Measurements from ENCODE around the gene GNS.

The GNS gene

DNA sequence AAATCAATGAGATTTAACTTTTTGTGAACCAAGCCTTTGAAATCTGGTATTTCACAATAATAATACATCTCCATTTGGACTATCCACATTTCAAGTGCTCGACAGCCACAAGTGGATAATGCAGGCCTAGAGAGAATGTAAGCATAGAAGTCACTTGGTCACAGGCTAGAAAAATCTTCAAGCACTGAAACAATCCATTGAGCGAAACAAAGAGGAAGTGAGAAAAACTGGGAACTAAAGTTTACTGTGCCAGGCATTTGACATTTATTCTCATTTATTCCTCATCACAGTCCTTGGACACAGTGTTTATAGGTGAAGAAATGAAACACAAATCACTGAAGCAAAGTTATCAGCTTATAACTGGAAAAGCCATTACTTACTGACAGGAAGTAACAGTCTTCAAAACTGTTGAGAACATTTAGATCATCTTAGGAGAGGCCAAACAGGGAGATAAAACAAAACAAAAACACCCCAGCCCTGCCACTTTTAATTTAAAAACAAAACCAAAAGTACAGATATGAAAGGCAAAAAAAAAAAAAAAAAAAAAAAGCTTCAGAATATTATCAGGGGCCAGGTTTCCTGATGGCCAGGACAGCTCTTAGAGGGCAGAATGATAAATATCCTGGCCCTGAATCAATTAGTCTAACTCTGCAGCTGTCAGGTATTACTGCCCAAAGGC lies 29.2 kb downstream of the GNS start:
- FAIRE-seq (peak; percentile 46), DNase-seq (ENCODE audit: insufficient read length) (no peak)
- no peak for TF ChIP-seq TAF1 (IDR thresholded peaks at IDR 0.05; ENCODE audit: borderline replicate concordance, low read depth, low read length)
- TF ChIP-seq POLR2A (IDR thresholded peaks at IDR 0.05; ENCODE audit: low read depth, low read length) = no peak
- no peak for TF ChIP-seq POLR2AphosphoS5 (IDR thresholded peaks at IDR 0.05; ENCODE audit: low read depth, low read length)

DNA sequence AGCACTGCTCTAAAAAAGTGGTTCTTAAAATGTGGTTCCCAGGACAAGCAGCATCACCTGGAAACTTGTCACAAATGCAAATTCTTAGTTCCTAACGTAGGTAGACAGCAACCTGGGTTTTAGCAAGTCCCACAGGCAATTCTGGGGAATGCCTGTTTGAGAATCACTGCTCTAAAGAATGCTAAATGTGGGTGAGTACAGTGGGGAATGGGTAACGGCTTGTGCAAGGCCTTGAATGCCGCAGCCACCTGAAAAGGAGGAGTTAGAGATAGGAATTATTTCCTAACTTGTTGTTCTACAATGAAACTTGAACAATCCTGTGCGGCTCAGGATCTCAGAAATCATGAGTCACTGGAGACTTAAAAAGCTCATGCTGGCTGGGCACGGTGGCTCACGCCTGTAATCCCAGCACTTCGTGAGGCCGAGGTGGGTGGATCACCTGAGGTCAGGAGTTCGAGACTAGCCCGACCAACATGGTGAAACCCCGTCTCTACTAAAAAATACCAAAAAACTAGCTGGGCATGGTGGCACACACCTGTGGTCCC lies 34.9 kb downstream of the GNS start:
- no peak for TF ChIP-seq POLR2AphosphoS5 (IDR thresholded peaks at IDR 0.05; ENCODE audit: low read depth, low read length)
- no peak for TF ChIP-seq POLR2A (IDR thresholded peaks at IDR 0.05; ENCODE audit: low read depth, low read length)
- TF ChIP-seq TAF1 (IDR thresholded peaks at IDR 0.05; ENCODE audit: borderline replicate concordance, low read depth, low read length) = no peak
- FAIRE-seq (no peak), DNase-seq (ENCODE audit: insufficient read length) (no peak)

DNA sequence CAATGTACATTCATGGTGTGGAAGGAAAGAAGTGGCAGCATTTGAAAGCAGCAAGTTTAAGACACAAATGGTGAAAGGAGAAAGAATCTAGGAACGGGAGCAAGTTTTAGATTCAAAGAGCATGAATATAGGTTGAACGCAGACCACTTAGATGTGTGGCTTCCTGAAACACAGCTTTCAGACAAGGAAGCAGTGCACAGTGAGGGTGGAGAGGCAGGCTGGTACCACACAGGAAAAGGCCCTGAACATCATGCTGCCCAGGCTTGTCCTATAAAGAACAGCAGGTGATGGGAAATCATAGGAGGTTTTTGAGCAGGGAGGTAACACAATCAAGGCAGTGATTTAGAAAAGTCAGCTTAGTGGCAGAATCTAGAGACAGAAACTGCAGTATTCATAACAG lies 35.6 kb downstream of the GNS start:
- DNase-seq (ENCODE audit: insufficient read length) = no peak

DNA sequence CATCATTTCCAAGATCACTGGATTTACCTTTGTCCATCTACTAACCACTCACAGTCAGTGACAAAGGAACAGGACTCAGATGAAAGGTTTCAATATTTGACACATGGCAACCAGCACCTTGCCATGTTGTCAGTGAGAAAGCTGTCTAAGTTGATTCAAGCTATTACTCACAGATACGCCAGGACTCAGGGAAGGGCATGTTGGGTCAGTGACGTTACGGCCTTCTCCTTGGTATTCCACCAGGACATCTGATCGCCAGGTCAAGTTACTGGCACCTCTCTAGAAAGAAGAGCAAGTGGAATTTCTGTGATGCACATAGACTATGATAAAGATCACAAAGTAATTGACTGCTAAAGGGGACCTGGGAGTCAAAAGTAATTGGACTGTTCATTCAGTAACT lies 36.4 kb downstream of the GNS start:
- FAIRE-seq = no peak
- no peak for DNase-seq (ENCODE audit: insufficient read length)
- TF ChIP-seq TAF1 (IDR thresholded peaks at IDR 0.05; ENCODE audit: borderline replicate concordance, low read depth, low read length) (no peak), POLR2AphosphoS5 (IDR thresholded peaks at IDR 0.05; ENCODE audit: low read depth, low read length) (no peak), POLR2A (IDR thresholded peaks at IDR 0.05; ENCODE audit: low read depth, low read length) (no peak)

More for the DNA sequence above, 35.6 kb downstream of the GNS start:
- no peak for TF ChIP-seq POLR2A (IDR thresholded peaks at IDR 0.05; ENCODE audit: low read depth, low read length)
- TF ChIP-seq POLR2AphosphoS5 (IDR thresholded peaks at IDR 0.05; ENCODE audit: low read depth, low read length) = no peak
- no peak for TF ChIP-seq TAF1 (IDR thresholded peaks at IDR 0.05; ENCODE audit: borderline replicate concordance, low read depth, low read length)
- no peak for FAIRE-seq

DNA sequence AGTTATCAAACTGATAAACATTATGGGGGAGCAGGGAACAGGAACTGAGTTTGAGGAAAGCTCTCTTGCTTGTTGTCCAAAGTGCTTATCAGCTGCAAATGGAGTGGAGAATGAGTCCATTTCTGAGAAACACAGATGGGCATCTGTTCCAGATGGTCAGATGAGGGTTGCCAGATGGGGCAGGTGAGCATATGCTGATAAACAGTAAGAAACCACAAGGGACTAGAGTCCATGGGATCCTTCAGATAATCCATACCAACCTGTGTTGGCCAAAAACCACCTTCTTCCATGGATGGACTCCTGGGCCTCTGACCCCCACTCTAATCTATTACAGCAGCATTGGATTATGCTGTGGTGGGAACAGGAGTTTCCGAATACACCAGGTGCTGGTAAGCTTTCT lies 38.3 kb downstream of the GNS start:
- no peak for TF ChIP-seq POLR2AphosphoS5 (IDR thresholded peaks at IDR 0.05; ENCODE audit: low read depth, low read length)
- no peak for TF ChIP-seq TAF1 (IDR thresholded peaks at IDR 0.05; ENCODE audit: borderline replicate concordance, low read depth, low read length)
- no peak for TF ChIP-seq POLR2A (IDR thresholded peaks at IDR 0.05; ENCODE audit: low read depth, low read length)
- FAIRE-seq = no peak
- no peak for DNase-seq (ENCODE audit: insufficient read length)

DNA sequence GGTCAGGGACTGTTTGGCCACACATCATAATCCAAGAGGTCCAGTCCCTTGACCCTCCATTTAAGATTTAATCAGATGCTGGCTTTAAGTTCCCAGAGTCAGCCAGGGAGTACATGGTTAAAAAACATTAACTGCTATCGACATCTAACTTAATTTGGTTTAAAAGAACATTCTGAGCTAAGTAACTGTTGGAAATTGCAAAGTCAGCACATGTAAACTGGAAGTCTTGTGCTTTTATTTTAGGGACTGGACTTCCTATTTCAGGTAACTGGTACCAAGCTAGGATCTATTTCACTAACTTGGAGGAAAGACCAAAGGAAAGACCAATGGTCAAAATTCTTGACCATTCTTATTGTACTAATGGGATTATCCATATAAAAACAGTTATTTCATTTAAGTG lies 40.6 kb downstream of the GNS start:
- FAIRE-seq = no peak
- no peak for DNase-seq (ENCODE audit: insufficient read length)
- TF ChIP-seq TAF1 (IDR thresholded peaks at IDR 0.05; ENCODE audit: borderline replicate concordance, low read depth, low read length) (no peak), POLR2A (IDR thresholded peaks at IDR 0.05; ENCODE audit: low read depth, low read length) (no peak), POLR2AphosphoS5 (IDR thresholded peaks at IDR 0.05; ENCODE audit: low read depth, low read length) (no peak)

DNA sequence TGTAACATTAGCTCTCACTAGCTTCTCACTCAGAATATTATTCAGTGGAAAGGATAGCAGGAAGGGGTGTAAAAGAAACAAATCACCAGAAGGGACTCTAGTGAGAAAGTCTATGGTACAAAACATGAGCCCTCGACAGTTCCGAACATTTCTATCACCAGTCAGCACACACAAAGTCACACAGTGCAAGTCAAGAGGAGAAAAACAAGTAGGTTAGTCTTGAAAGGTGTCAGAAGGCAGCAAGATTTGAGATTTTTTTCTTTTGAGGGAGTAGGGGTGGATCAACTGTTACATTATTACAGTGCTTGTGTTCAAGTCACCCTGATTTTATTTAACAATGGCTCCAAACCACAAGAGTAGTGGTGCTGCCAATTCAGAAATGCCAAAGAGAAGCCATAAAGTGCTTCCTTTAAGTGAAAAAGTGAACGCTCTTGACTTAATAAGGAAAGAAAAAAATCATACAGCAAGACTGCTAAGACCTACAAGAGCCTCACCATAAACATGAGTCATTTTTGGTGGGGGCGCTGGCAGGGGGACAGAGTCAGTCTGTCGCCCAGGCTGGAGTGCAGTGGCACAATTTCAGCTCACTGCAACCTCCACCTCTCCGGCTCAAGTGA lies 42.3 kb downstream of the GNS start:
- no peak for TF ChIP-seq POLR2AphosphoS5 (IDR thresholded peaks at IDR 0.05; ENCODE audit: low read depth, low read length)
- TF ChIP-seq POLR2A (IDR thresholded peaks at IDR 0.05; ENCODE audit: low read depth, low read length) = no peak
- no peak for TF ChIP-seq TAF1 (IDR thresholded peaks at IDR 0.05; ENCODE audit: borderline replicate concordance, low read depth, low read length)
- no peak for DNase-seq (ENCODE audit: insufficient read length)
- FAIRE-seq = no peak

DNA sequence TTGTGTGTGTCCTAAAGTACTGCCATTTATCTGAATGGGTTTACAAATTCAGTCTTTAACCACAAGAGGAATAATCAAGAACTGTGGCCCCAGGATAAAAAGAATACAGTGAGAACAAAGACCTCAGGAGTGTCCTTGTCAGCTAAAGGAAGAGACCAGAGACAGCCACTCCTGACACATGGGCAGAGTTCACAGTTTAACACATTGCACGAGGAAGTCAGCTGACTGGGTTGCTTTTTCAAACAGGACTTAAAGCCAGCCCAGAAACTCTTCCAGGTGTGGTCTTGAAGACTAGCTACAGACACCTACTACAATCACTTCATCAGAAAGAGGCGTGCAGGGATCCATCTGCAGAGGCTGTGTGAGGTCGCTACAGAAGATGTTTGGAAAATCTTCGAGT lies 42.8 kb downstream of the GNS start:
- no peak for DNase-seq (ENCODE audit: insufficient read length)
- FAIRE-seq = no peak

DNA sequence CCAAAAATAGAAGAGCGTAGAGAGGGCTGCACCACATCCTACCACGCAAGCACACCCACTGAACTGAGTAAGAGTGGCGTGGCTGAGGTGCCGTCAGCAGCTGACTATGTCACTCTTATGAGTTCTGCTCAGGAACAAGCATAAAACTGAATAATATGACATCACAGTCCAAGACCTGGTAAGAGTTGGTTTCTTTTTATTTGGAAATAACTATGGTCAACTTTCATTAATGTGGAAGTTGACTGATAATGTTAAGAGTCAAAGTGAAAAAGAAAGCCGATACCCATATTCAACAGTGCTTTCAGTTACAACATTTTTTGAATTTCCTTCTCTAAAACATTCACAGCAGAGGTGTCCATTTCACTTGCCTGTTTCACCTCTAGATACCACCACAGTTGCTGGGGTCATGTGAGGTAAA lies 44.6 kb downstream of the GNS start:
- DNase-seq (ENCODE audit: insufficient read length) (no peak), FAIRE-seq (no peak)
- TF ChIP-seq TAF1 (IDR thresholded peaks at IDR 0.05; ENCODE audit: borderline replicate concordance, low read depth, low read length) (no peak), POLR2AphosphoS5 (IDR thresholded peaks at IDR 0.05; ENCODE audit: low read depth, low read length) (no peak), POLR2A (IDR thresholded peaks at IDR 0.05; ENCODE audit: low read depth, low read length) (no peak)

More for the DNA sequence above, 42.8 kb downstream of the GNS start:
- TF ChIP-seq POLR2AphosphoS5 (IDR thresholded peaks at IDR 0.05; ENCODE audit: low read depth, low read length) (no peak), POLR2A (IDR thresholded peaks at IDR 0.05; ENCODE audit: low read depth, low read length) (no peak), TAF1 (IDR thresholded peaks at IDR 0.05; ENCODE audit: borderline replicate concordance, low read depth, low read length) (no peak)

DNA sequence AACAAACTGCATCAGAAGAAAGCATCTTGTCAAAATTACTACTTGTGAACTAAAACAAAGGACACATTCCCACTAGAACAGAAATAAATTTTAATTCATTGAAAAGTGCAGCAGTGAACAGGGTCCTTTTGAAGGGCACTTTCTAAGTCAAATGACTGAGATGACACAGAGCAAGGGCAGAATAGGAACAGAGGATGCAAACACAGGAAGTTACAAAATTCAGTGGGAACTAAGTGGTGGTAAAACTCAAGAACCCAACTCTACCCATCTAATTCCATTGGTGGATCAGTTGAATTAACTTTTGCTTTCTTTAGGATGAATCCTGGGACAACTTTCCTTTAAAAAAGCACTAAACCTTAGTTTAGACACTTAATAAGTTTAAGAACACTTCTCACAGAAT lies 45.8 kb downstream of the GNS start:
- DNase-seq (ENCODE audit: insufficient read length) (no peak), FAIRE-seq (no peak)
- TF ChIP-seq POLR2AphosphoS5 (IDR thresholded peaks at IDR 0.05; ENCODE audit: low read depth, low read length) = no peak
- no peak for TF ChIP-seq TAF1 (IDR thresholded peaks at IDR 0.05; ENCODE audit: borderline replicate concordance, low read depth, low read length)
- TF ChIP-seq POLR2A (IDR thresholded peaks at IDR 0.05; ENCODE audit: low read depth, low read length) = no peak

DNA sequence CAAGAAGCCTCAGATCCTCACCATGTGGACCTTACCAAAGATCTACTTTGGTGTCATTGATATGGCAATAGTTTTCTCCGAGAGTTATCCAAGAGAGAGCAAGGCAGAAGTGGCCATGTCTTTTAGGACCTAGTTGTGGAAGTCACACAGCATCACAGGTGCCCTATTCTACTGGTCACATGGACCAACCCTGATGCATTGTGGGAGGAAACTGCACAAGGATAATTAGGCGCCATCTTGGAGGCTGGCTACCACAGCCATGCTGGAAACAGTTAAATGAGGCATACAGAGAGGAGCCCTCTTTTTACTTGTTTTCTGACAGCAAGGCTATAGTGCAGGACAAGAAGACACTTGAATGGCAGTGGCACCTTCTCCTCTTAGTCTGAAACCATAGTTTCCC lies 49.8 kb downstream of the GNS start:
- FAIRE-seq = no peak
- no peak for DNase-seq (ENCODE audit: insufficient read length)
- TF ChIP-seq TAF1 (IDR thresholded peaks at IDR 0.05; ENCODE audit: borderline replicate concordance, low read depth, low read length) (no peak), POLR2AphosphoS5 (IDR thresholded peaks at IDR 0.05; ENCODE audit: low read depth, low read length) (no peak), POLR2A (IDR thresholded peaks at IDR 0.05; ENCODE audit: low read depth, low read length) (no peak)

DNA sequence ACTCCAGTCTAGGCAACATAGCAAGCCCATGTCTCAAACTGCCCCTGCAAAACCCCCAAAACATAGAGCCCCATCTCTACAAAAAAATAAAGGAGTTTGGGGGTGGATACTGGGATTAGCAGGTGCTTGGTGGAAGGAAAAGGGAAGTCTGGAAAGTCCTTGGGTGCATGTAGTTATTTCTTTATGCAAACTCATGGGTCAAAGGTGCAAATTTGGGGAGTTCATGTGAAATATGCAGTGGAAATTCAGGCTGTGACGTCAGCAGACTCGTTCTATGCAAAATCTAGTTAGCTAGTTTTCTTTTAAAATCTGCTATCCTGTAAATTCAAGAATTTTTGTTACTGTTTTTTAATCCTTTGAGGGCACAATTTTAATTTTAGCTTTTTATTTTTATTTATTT lies 51.3 kb downstream of the GNS start:
- FAIRE-seq = no peak
- DNase-seq (ENCODE audit: insufficient read length) = no peak
- no peak for TF ChIP-seq TAF1 (IDR thresholded peaks at IDR 0.05; ENCODE audit: borderline replicate concordance, low read depth, low read length)
- no peak for TF ChIP-seq POLR2A (IDR thresholded peaks at IDR 0.05; ENCODE audit: low read depth, low read length)
- no peak for TF ChIP-seq POLR2AphosphoS5 (IDR thresholded peaks at IDR 0.05; ENCODE audit: low read depth, low read length)

All from GM12892 (cell line).